ENCODE data around the gene GNAQ.

The GNAQ gene

DNA sequence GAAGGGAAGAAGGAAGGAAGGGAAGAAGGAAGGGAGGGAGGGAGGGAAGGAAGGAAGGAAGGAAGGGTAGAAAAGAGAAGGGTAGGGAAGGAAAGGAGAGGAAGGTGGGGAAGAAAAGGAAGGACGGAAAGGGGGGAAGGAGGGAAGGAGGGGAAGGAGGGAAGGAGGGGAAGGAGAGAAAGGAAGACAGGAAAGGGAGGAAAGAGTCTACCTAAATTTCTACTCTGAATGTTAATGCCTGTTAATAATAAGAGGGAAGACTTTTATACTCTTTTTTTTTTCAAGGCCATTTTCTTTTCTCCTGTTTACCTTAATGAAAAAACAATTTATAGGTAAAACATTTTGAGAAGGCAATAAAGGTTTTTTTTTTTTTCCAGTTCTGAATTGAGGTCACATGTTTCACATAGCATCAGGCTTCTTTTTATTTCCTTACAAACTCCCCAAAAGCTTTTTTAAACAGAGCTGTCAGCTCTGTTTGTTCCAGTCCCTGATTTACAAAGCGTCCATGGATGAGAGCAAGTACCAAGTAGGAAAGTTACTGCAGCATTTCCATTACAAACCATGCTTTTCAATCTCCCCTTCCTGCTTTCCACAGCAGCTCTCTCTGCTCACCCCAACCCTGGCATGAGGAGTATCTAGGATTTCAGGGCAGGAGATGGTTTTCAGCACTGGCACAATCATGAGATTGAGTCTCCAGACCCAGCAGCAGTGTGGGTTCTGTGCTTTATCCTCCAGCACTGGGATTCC lies 173.9 kb downstream of the GNAQ start:
- Mint-ChIP-seq H3K36me3 (peaks cover 20% of the 10 kb centered on the region), H3K9me3 (peaks cover 7% of the 10 kb centered on the region), H3K27ac (no peak overlapping the region), H3K4me1 (peaks cover 8% of the 10 kb centered on the region), H3K27me3 (no peaks in the 10 kb centered on the region), H3K4me3 (no peak overlapping the region)
- DNase-seq = no peak
- CTCF ChIA-PET = no interaction called here

DNA sequence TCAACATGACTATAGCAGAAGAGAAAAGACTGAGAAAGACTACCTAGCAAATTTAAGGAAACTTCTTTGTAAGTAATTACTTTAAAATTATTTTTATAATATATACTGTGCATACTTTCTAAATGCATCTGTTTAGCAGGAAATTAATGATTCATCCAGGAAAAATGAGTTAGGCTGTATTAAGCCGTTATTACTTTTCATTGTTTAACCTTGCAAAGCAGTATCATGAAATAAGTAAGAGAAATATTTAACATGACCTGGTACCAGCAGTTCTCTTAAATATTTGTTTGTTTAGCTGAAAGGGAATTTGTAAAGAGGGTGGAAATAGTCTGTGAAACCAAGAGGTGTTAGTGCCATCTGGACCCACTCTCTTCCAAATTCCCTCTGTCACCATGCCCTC lies 175.0 kb downstream of the GNAQ start:
- H3K9me3 Mint-ChIP-seq = peaks cover 4% of the 10 kb centered on the region

DNA sequence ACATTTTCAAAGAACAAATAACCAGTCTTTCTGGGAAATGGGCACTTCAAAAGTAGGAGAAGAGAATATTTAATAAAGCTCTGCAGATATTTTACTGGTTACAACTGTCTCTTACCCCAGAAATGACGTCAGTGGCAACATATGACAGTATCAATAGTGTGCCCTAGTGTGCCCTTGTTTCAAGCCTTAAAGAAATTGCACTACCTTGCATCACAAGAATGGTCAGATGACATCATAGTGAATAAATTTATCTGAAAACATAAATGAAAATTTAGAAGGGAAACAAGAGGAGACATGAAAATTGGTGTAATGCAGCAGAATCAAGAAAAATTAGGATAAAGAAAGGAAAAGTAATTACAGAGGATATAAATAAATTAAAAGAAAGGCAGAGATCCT lies 176.7 kb downstream of the GNAQ start:
- H3K27me3 Mint-ChIP-seq = no peaks in the 10 kb centered on the region
- H3K27ac Mint-ChIP-seq = no peak overlapping the region
- H3K9me3 Mint-ChIP-seq = no peaks in the 10 kb centered on the region
- DNase-seq = no peak
- H3K4me1 Mint-ChIP-seq = peaks cover 10% of the 10 kb centered on the region
- CTCF ChIA-PET = interaction anchor here (1.7 kb wide), 1 partner anchor 122 kb away, joined by 7 read pairs; no protein-coding TSS in a partner anchor
- no peak overlapping the region for H3K4me3 Mint-ChIP-seq
- peaks cover 6% of the 10 kb centered on the region for H3K36me3 Mint-ChIP-seq

More for the DNA sequence above, 175.0 kb downstream of the GNAQ start:
- H3K4me1 Mint-ChIP-seq = peaks cover 10% of the 10 kb centered on the region
- peaks cover 15% of the 10 kb centered on the region for H3K36me3 Mint-ChIP-seq
- H3K27me3 Mint-ChIP-seq = no peaks in the 10 kb centered on the region
- no peak overlapping the region for H3K4me3 Mint-ChIP-seq
- H3K27ac Mint-ChIP-seq = no peak overlapping the region
- no peak for DNase-seq
- CTCF ChIA-PET = no interaction called here

DNA sequence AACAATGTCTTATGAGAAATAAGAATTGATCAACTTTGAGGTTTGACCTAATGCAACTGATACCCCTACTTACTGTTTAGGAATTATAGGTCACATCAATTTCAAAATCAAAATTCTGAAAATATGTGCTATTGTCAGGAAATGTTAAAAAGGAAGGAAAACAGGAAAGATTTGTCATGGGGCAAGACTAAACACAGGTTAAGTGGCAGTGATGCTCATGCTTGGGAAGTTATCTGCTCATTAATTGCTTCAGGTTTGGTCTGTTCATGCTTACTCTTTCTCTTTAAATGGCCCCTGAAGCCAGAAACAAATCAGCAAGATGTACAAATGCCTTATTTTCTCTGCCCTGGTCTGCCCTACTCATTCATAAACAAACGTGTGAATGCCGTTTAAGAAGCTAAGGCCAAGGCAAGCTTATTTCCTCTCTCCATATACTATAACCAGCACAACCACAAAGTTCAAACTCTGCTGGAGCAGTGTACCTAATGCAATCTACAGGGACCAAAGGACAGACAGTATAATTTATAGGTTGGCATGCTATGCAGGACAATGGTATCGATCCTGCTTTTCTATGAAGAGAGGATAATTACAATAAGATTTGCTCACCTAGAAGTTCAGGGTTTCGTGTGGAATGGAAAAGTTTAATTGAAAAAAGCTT lies 177.2 kb downstream of the GNAQ start:
- Mint-ChIP-seq H3K27ac (no peak overlapping the region), H3K4me3 (no peak overlapping the region), H3K36me3 (peaks cover 6% of the 10 kb centered on the region), H3K27me3 (no peaks in the 10 kb centered on the region), H3K4me1 (peaks cover 10% of the 10 kb centered on the region), H3K9me3 (no peaks in the 10 kb centered on the region)
- CTCF ChIA-PET = interaction anchor here (1.7 kb wide), 1 partner anchor 123 kb away, joined by 7 read pairs; no protein-coding TSS in a partner anchor
- DNase-seq = no peak

DNA sequence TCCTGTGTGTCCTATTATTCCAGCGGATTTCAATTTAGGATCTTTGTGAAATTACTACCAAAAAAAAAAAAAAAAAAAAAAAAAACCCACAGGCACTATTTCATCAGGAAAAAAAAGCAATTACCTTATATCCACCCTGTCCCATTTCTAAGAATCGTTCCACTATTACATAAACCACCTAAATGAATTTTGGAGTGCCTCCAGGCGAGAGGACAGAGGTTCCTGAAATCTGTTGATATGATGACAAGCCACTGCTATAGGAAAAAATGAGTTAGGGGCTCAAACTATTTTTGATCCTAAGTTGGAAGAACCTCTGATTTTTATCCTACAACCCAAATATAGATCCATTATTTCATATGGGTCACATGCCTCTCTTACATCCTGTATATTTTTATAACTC lies 177.9 kb downstream of the GNAQ start:
- no peaks in the 10 kb centered on the region for H3K9me3 Mint-ChIP-seq
- H3K36me3 Mint-ChIP-seq = peaks cover 3% of the 10 kb centered on the region
- peaks cover 13% of the 10 kb centered on the region for H3K4me1 Mint-ChIP-seq
- H3K27me3 Mint-ChIP-seq = no peaks in the 10 kb centered on the region
- H3K27ac Mint-ChIP-seq = no peak overlapping the region
- CTCF ChIA-PET = no interaction called here
- H3K4me3 Mint-ChIP-seq = no peak overlapping the region
- no peak for DNase-seq

DNA sequence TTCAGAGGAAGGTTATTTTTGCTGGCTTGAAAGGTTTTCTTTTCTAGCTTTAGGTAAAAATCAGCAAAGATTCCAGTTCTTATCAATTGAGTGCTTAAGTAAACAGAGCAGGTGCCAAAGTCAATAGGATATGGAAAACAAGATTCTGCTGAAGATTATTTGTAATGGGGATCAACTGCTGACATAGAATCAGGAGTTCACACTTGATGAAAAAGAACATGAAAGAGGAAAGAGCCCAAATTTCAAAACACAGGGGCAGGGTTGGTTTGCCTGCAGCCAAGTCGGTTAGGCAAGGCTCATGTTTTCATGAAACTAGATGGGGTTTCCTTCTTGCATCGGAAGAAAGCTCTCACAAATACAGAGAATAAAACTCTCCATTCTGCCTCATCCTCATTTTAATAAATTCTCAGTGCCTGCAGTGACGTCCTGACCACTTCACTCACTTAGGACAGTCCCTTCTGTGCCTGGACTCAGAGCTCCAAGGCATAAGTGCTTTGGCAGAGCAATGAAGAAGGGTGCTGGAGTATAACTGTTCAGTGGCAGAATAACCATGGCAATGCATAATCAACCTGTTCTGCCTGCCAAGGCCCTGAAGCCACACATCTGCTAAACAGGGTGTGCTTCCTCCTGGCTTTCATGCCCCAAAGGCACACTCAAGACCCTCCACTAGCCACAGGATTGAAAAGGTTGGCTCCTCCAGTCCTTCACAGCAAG lies 179.6 kb downstream of the GNAQ start:
- CTCF ChIA-PET = no interaction called here
- no peaks in the 10 kb centered on the region for H3K27me3 Mint-ChIP-seq
- no peak for DNase-seq
- no peak overlapping the region for H3K27ac Mint-ChIP-seq
- H3K9me3 Mint-ChIP-seq = no peaks in the 10 kb centered on the region
- peaks cover 26% of the 10 kb centered on the region for H3K4me1 Mint-ChIP-seq
- H3K36me3 Mint-ChIP-seq = peaks cover 3% of the 10 kb centered on the region
- no peak overlapping the region for H3K4me3 Mint-ChIP-seq

DNA sequence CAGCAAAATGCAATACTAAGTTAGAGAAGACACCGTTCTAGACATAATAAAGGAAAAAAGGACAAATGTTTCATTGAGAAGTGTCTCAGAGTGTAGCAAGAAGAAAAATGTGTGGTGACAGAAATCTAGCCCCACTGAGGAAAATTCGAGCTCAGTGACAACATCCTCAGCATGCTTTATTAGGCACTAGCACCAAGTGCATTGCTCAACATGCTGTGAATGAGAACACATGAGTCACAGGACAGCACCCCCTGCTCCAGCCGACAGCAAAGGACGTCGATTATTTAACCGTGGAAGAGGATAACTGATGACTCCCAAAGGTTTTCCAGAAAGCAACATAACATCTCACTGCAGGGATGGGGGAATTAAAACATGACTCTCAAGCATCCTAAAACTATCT lies 182.7 kb downstream of the GNAQ start:
- H3K27ac Mint-ChIP-seq = no peak overlapping the region
- H3K36me3 Mint-ChIP-seq = peaks cover 2% of the 10 kb centered on the region
- no peaks in the 10 kb centered on the region for H3K27me3 Mint-ChIP-seq
- H3K9me3 Mint-ChIP-seq = no peaks in the 10 kb centered on the region
- no peak overlapping the region for H3K4me3 Mint-ChIP-seq
- CTCF ChIA-PET = no interaction called here
- H3K4me1 Mint-ChIP-seq = peaks cover 28% of the 10 kb centered on the region
- no peak for DNase-seq

DNA sequence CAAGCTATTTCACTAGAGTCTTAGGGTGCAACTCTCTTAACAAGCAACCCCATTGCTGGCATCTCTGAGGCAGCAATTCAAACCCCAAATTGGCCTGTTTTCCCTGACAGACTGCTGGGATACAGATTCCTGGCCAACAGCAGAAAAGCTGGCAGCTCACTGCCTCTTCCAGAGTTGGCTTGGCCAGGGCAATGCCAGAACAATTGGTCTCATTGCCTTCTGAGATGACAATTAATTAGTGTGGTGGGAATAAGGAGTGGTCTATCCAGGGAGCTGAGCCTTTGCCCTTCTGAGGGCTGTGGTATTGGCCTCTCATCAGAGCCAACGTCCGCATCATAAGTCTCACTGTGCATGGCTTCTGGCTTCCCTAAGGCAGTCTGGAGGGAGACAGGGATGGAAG lies 183.2 kb downstream of the GNAQ start:
- CTCF ChIA-PET = no interaction called here
- no peak overlapping the region for H3K27ac Mint-ChIP-seq
- H3K27me3 Mint-ChIP-seq = no peaks in the 10 kb centered on the region

DNA sequence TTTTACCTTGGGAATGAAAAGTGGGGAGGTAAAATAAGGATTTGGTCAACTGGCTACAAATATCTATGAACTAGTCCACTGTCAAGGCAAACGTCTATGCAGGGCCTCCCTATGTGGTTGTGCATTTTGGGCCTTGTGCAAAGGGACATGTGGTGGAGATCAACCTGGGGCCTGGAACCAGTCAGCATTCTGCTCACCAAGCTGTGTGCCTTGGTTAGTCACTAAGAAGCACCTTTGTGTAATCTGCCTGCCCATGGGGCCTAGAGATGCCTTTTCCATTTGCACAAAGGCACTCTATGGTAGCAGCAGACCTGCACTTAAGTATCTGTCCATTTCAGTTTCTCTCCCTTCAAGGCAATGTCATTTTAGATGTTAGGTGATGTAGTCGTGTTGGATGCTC lies 184.0 kb downstream of the GNAQ start:
- CTCF ChIA-PET = no interaction called here
- Mint-ChIP-seq H3K36me3 (no peaks in the 10 kb centered on the region), H3K27me3 (no peaks in the 10 kb centered on the region), H3K4me1 (peaks cover 28% of the 10 kb centered on the region), H3K4me3 (no peak overlapping the region), H3K27ac (peak overlapping the region; percentile 5), H3K9me3 (no peaks in the 10 kb centered on the region)
- DNase-seq = peak; percentile 24

More for the DNA sequence above, 183.2 kb downstream of the GNAQ start:
- Mint-ChIP-seq H3K4me3 (no peak overlapping the region), H3K36me3 (no peaks in the 10 kb centered on the region), H3K9me3 (no peaks in the 10 kb centered on the region), H3K4me1 (peaks cover 28% of the 10 kb centered on the region)
- DNase-seq = no peak

DNA sequence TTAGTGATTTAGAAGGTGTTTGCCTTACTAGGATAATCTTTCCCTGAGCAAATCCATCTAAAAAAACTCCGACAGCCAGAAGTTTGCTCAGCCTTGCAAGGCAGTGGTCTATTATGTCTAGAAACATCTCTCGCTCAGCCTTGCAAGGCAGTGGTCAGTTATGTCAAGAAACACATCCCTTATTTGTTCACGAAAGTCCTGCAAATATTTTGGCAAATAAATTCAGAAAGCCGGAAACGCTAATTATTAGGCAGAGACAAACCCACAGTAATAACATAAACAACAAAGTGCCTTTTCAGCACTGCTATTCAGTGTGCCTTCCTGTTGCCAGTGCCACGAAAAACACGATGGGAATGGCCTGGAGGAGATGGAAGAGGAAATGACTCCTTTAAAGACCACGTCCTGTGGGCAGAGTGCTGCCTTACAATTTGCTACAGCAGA lies 184.5 kb downstream of the GNAQ start:
- CTCF ChIA-PET = no interaction called here
- no peaks in the 10 kb centered on the region for H3K9me3 Mint-ChIP-seq
- H3K4me1 Mint-ChIP-seq = peaks cover 28% of the 10 kb centered on the region
- no peaks in the 10 kb centered on the region for H3K36me3 Mint-ChIP-seq
- no peak overlapping the region for H3K27ac Mint-ChIP-seq
- H3K27me3 Mint-ChIP-seq = no peaks in the 10 kb centered on the region
- DNase-seq = no peak
- no peak overlapping the region for H3K4me3 Mint-ChIP-seq

DNA sequence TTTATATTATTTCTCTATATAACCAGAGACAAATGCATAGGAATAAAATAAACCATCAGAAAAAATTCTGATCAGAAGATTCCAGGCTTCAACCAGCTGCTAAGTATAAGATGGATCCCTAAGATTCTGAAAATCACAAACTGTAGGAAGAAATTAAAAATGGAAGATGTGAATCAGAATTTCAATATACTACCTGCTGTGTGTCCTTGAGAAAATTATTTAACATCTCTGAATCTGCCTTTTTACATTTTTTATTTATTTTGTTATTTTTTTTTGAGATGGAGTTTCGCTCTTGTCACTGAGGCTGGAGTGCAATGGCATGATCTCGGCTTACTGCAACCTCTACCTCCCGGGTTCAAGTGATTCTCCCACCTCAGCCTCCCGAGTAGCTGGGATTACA lies 187.2 kb downstream of the GNAQ start:
- H3K36me3 Mint-ChIP-seq = no peaks in the 10 kb centered on the region
- no peak overlapping the region for H3K4me3 Mint-ChIP-seq
- peaks cover 30% of the 10 kb centered on the region for H3K4me1 Mint-ChIP-seq
- H3K27ac Mint-ChIP-seq = no peak overlapping the region
- no peak for DNase-seq
- CTCF ChIA-PET = no interaction called here
- H3K27me3 Mint-ChIP-seq = no peaks in the 10 kb centered on the region
- H3K9me3 Mint-ChIP-seq = no peaks in the 10 kb centered on the region

DNA sequence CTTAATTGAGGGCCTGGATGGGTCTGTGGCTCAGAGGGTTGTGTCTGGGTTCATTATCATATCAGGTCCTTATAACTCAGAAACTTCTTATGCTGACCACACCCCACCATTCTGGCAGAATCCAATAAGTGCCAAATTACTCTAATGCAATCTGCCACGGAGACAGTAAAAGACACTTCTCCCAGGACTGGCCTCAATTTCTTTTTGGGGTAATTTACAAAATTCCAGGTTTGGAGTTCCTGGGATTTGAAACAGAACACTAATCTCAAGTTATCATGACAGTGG lies 187.8 kb downstream of the GNAQ start:
- no peaks in the 10 kb centered on the region for H3K36me3 Mint-ChIP-seq
- peaks cover 29% of the 10 kb centered on the region for H3K4me1 Mint-ChIP-seq
- no peak overlapping the region for H3K27ac Mint-ChIP-seq
- H3K9me3 Mint-ChIP-seq = no peaks in the 10 kb centered on the region
- H3K4me3 Mint-ChIP-seq = no peak overlapping the region
- DNase-seq = no peak
- no peaks in the 10 kb centered on the region for H3K27me3 Mint-ChIP-seq
- CTCF ChIA-PET = interaction anchor here (1.2 kb wide), 1 partner anchor 192 kb away, joined by 3 read pairs; no protein-coding TSS in a partner anchor

DNA sequence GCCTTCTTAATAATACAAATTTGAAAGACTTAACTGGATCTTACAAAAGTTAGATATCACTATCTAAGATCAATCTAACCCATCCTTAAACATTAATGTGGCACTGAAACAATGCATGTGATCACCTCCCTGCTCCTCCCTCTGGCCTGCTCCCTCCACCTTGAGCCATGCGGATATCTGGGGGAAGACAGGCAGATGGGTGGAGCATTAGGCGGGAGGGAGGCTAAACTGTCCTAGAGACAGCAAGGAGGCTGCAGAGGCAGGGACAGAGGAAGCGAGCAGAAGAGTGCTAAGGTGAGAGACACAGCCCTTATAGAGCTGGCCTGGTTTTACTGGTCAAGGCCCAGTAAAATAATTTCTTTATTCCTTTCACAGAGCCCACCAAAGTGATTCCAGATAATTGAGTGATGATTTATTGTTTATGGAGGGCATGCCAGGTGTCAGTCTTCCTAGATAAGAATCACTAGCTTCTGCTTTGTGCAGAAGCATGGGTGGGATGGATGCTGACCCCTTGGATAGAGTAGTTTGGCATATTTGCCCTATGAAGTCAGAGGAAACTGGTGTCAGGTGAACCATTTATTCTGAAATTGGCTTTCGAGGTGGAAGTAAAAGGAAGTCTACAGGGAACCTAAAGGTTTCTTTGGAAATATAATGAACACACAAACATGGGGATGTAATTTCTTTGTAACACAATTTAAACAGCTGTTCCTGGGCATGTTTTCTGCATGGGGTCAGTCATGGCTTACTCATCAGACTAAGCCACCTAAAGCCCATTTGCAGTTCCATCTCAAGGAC lies 188.3 kb downstream of the GNAQ start:
- CTCF ChIA-PET = interaction anchor here (1.2 to 2.1 kb wide), 2 partner anchors 192 to 278 kb away, joined by 3 to 7 read pairs; no protein-coding TSS in a partner anchor
- Mint-ChIP-seq H3K36me3 (no peaks in the 10 kb centered on the region), H3K4me3 (no peak overlapping the region), H3K27me3 (no peaks in the 10 kb centered on the region), H3K9me3 (no peaks in the 10 kb centered on the region), H3K27ac (no peak overlapping the region), H3K4me1 (peaks cover 26% of the 10 kb centered on the region)
- no peak for DNase-seq

DNA sequence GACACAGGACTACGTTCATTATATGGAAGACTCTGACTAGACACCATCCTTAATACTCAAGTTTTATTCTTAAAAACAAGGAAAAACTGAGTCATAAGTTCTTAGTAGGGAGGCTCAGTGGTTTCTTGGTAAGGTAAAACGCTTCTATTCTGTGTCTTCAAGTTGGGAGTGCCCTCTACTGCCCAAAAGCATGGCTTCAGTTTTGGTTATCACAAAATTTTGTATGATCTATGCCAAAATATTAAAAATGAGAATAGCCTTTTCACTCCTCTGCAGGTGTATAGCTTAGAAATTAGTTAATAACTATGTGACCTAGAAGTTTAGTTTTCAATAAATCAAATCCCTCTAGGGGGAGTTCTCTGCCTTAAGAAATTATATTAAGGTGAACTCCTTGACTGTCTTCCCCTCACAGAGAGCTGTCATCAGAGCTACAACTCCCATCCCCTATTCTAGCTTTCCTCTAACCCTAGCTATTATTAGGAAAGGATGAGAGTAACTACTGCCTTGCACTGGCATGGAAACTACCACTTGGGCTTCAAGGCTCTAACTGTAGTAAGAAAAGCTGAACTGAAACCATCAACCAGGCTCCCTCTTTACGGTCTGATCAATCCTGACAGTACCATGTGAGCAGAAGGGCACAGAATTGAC lies 189.7 kb downstream of the GNAQ start:
- H3K4me3 Mint-ChIP-seq = no peak overlapping the region

More for the DNA sequence above, 189.7 kb downstream of the GNAQ start:
- Mint-ChIP-seq H3K27me3 (no peaks in the 10 kb centered on the region), H3K9me3 (no peaks in the 10 kb centered on the region), H3K36me3 (no peaks in the 10 kb centered on the region), H3K27ac (no peak overlapping the region), H3K4me1 (peaks cover 13% of the 10 kb centered on the region)
- CTCF ChIA-PET = interaction anchor here (0.8 to 2.3 kb wide), 14 partner anchors 14 to 410 kb away, joined by 3 to 22 read pairs (median 3); partner anchors contain the start of gene GNAQ
- DNase-seq = no peak

All from activated naive CD4-positive, alpha-beta T cell treated with anti-CD3 and anti-CD28 coated beads, Interleukin-2, amount 10 ng/mL, durations not matched to agents 7 days and 5 days (primary cell).